Cerebellar cortex (tissue), 1 donor: ENCODE results near the gene CLMN.

Experiments used
- DNase-seq: peaks from one replicate; pipeline ENCODE4 v3.0.0-alpha.2; 2015; ENCODE audit warnings: low spot score

The CLMN gene

GRCh38 chr14:95137164-95137803, 182.4 kb downstream of the CLMN start:
- DNase-seq, result no peak

- no peak for DNase-seq
Measured at GRCh38 chr14:95136631-95137030, 183.1 kb downstream of the CLMN start.

GRCh38 chr14:95134304-95134933, 185.3 kb downstream of the CLMN start:
- DNase-seq, result no peak

- DNase-seq, result no peak
Measured at GRCh38 chr14:95133282-95133681, 186.4 kb downstream of the CLMN start.

- no peak for DNase-seq
Measured at GRCh38 chr14:95132760-95133159, 186.9 kb downstream of the CLMN start.
